SH-SY5Y (cell line): ENCODE data around the gene POU3F2.

ENCODE experiments used
- GATA2 ChIP-seq: IDR thresholded peaks from 2 replicates; pipeline ENCODE4 v1.6.1; 2011; ENCODE audit warnings: mild to moderate bottlenecking, low read depth, low read length
- GATA3 ChIP-seq: IDR thresholded peaks from 2 replicates; pipeline ENCODE4 v1.6.1; 2011; ENCODE audit warnings: low read depth, mild to moderate bottlenecking, low read length, moderate library complexity

Gene POU3F2

DNA sequence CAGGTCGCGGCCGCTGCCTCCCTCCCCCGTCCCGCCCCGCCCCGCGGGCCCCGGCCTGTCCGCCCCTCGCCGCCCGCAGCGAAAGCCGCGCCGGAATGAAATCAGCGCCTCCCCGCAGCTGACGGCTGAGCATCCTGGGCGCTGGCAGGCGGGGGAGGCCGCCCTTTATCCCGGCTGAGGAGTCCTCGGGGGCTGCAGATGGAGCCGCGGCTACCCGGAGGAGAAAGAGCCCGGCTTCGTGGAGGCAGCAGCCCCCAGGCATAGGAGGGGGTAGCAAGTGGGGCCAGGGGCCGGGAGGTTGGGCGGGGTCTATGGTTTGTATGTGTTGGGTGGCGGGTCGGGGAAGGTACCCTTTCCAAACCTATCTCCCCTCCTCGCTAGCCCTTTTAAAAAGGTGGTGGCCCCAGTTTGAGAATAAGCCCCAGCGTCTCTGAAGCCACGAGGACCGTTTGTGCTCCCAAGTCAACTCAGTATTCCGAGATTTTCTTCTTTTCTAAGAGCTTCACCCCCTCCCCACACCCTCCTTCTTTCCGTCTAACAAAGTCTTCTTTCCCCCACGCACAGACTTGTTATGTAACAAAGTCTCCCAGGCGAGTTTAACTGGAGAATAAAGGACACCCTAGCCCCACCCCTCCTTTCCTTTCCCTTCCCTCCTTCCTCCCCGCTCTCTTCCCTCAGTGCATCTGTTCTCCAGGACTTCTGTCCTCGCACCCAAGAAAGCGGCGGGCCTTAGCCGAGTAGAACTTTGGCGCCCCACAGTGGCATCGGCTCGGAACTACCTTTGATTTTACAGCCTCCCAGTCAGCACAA lies 11.0 kb downstream of the POU3F2 start:
- TF ChIP-seq GATA3 (no peak), GATA2 (no peak)

GRCh38 chr6:98846021-98846380 lies 11.6 kb downstream of the POU3F2 start:
- TF ChIP-seq GATA2, result no peak

DNA sequence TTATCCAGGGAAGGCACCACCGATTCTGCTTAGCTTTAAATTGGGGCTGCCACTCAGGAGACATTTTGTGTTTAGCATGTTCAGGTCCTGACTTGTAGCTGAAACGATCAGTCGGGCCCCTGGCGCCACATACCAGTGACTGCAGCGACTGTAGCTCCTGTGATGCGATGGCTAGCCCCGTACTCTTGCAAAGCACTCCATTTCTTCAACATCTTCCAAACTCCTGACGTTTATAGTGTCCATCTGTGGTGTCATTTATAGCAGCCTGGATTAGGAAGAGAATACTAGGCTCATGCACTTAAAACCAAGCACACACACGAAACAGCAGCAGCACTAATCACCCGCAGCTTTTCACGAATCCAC lies 13.0 kb downstream of the POU3F2 start:
- TF ChIP-seq GATA3 (no peak), GATA2 (no peak)

DNA sequence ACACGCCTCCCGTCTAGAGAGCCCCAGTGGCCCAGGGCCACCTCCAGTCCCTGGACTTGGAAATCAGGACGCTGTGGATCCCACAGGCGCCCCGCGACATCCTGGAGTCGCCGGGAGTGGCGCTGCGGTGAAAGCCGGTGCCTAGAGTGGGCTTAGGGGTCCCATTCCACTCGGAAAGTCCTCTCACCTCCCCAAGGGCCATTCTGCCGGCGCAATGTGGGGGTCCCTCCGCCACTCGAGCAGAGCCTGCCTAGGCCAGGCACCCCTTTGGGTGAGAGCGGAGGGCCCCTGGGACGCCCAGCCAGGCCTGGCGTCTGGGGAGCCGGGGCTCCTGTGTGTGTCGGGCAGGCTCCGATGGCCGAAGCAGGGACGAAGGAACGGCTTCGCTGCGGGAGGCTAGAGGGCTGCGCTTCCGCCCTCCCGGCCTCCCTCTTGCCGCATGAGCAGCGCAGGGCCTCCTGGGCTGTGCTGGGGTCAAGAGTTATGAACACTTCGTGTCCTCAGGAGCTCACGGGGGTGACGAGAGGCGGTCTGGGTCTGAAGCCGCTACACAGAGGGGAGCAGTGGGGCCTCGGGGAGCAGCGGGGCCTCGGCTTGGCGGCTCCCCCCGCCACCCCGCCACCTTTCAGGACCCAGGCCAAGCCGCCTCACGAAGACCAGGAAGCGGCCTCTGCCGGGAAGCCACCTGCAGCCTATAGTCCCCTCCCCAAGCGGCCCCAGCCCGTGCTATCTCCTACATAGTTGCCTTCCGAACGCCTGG lies 13.6 kb downstream of the POU3F2 start:
- no peak for TF ChIP-seq GATA3
- TF ChIP-seq GATA2, result no peak

GRCh38 chr6:98848539-98849242 lies 14.3 kb downstream of the POU3F2 start:
- TF ChIP-seq GATA3 (no peak), GATA2 (no peak)

DNA sequence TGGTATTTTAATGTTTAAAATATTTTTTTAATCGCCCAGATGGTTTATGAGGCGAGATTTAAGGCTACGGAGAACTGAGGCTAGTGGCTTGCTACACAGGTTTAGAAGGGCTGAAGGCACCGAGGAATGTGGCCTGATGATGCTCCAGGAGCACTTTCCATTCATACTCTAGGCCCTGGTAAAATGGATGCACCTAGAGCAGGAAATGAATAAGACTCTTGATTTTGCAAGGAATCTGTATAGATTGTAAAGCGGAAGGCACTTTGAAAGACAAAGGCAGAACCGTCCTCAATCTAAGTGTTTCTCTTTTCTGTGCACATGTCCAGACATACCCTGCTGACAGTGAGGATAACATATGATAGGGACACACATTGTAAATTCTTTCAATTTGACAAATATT lies 30.1 kb downstream of the POU3F2 start:
- TF ChIP-seq GATA3, result no peak
- no peak for TF ChIP-seq GATA2

DNA sequence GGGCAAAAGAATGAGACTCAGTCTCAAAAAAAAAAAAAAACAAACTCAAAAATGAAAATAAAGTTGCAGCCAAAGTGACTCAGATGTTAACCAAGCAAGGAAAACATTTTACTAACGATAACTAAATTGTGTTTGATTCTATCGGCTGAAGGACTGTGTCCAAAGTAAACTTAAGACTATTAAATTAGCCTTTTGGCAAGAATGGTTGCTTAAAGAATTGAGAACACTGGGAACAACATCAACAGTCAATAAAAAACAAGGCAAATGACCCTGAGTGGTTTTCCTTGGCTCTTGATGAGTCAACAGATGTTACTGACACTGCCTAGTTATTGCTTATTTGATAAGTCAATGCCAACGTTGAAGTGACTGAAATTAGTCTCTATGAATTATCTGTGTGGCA lies 36.7 kb downstream of the POU3F2 start:
- TF ChIP-seq GATA3 (no peak), GATA2 (no peak)

DNA sequence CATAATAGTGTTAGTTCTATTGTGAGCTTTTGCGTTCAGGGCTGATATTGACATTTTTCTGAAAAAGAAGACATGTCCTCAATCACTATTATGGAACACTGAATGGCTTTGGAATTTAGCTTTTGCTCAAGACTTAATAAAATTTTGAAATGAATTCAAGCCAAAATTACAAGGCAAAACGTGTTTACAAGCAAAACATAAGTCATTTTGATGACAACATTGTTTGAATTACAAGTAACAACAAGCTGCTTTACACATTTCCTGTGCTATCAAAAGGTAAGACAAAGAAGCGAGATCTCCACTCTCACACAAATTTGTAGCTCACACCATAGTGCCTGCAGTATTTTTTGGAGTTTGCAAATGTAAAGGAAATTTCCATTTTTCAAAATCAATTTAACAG lies 37.4 kb downstream of the POU3F2 start:
- TF ChIP-seq GATA2 (no peak), GATA3 (no peak)

DNA sequence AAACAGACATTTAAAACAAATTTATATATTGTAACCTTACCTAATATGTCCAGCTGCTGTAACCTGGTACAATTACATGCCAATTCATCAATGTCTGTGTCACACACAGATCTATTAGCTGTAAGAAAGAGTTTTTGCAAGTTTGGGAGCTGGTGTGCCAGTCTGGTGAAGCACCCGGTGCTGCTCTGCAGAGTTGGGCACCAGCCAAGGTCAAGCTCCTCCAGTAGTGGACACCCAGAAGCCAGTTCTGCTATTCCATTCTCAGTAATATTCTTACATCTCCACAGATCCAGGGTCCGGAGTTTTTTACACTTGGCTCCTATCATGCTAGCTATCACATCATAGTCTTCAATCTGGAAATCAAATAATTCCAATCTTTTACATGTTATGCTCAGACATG lies 41.0 kb downstream of the POU3F2 start:
- no peak for TF ChIP-seq GATA3
- TF ChIP-seq GATA2, result no peak

DNA sequence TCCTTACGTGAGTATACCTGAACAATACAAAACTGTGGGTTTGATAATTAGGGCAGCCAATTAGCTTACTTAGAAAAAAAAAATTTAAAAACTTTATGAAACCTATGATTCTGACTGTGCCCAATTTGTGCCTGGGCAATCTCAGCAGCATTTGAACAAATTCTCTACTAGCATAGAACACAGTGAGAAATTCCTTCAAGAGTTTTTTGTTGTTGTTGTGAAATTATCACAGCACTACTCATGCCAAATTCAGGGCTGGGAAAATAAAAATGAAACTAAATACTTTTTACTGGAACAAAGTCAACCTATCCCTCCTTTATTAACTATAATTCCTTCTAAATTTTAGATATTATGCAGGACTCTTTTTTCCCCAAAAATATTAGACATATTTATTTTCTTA lies 42.9 kb downstream of the POU3F2 start:
- no peak for TF ChIP-seq GATA3
- TF ChIP-seq GATA2, result no peak

GRCh38 chr6:98880486-98880885 lies 46.1 kb downstream of the POU3F2 start:
- no peak for TF ChIP-seq GATA3
- no peak for TF ChIP-seq GATA2

- TF ChIP-seq GATA3, result no peak
- no peak for TF ChIP-seq GATA2
Measured at GRCh38 chr6:98885330-98885729, 51.0 kb downstream of the POU3F2 start.

GRCh38 chr6:98887650-98888049 lies 53.3 kb downstream of the POU3F2 start:
- TF ChIP-seq GATA3 (no peak), GATA2 (no peak)
